GM12878 (cell line): ENCODE results near the gene LENG9. TPM values are rescaled to one million over a fixed set of nuclear protein-coding genes. Genes with fewer than 3 reads are reported as not detected.

Source experiments
- ATAC-seq: fragments of 200-7000 bp; cut with Tn5 transposase; 3 replicates; pipeline ENCODE4 v1.9.1; 2020; ENCODE audit warnings: mild to moderate bottlenecking, moderate library complexity
- BruUV-seq: library from RNA; stranded (reverse); fragments of 400-500 nt; replicated peaks from 2 replicates; lab custom pipeline; 2021; lab: Mats Ljungman, UMichigan
- CTCF ChIA-PET: fragments of 300-600 bp; sonication (Branson Sonifier 250); formaldehyde crosslinking; extraction: SDS; loops from one replicate; lab custom pipeline; 2021; ENCODE audit warnings: inconsistent platforms; lab: Yijun Ruan, JAX
- POLR2A ChIA-PET: fragments of 350-600 bp; formaldehyde crosslinking; extraction: SDS; loops from one replicate; lab custom pipeline; 2021; ENCODE audit warnings: inconsistent platforms; lab: Charles Lee
- RAD21 ChIA-PET: fragments of 300-600 bp; sonication (Branson Sonifier 250); formaldehyde crosslinking; loops from one replicate; lab custom pipeline; 2023; ENCODE audit warnings: antibody characterized with exemption; ENCODE audit not compliant: unreplicated experiment; lab: Charles Lee
- SMC1A ChIA-PET: fragments of 300-600 bp; sonication (Branson Sonifier 250); formaldehyde crosslinking; loops from one replicate; lab custom pipeline; 2023; ENCODE audit not compliant: unreplicated experiment, uncharacterized antibody; lab: Charles Lee
- DNase-seq: peaks from one replicate; pipeline ENCODE4 v3.0.0-alpha.2; 2011; ENCODE audit warnings: low read depth, low spot score
- FAIRE-seq: peaks from 3 replicates; lab custom pipeline; 2011; peaks lifted over from hg19 to GRCh38; lab: Jason Lieb, UNC
- H2AFZ ChIP-seq: 2 replicates; pipeline ENCODE4 v1.6.0; 2011; ENCODE audit warnings: low read depth, low read length, control low read depth; ENCODE audit not compliant: control insufficient read depth
- H3K27ac ChIP-seq: 2 replicates; pipeline ENCODE4 v1.5.1; 2011; ENCODE audit warnings: control low read depth; ENCODE audit not compliant: control insufficient read depth, insufficient read depth
- H3K27me3 ChIP-seq, 2 experiments: replicated peaks in 1 of 2; 2 replicates each; pipeline versions ENCODE4 v1.6.0 to v1.6.1; 2011; ENCODE audit warnings: low read length in 1 of 2; ENCODE audit not compliant: control insufficient read depth in 2 of 2, insufficient read depth in 2 of 2
- H3K36me3 ChIP-seq, 2 experiments: 2 replicates each; pipeline ENCODE4 v1.5.1; 2011; ENCODE audit warnings: low read length in 1 of 2; ENCODE audit not compliant: control insufficient read depth in 2 of 2, insufficient read depth in 2 of 2
- H3K4me1 ChIP-seq: 2 replicates; pipeline ENCODE4 v1.6.1; 2011; ENCODE audit warnings: mild to moderate bottlenecking, low read length, moderate library complexity, mixed read lengths; ENCODE audit not compliant: control insufficient read depth, insufficient read depth
- H3K4me2 ChIP-seq: 2 replicates; pipeline ENCODE4 v1.6.0; 2011; ENCODE audit warnings: control low read depth; ENCODE audit not compliant: control insufficient read depth, insufficient read depth
- H3K4me3 ChIP-seq: fragments of 200-600 bp; sonication (generic); 2 replicates; pipeline ENCODE4 v1.5.1; 2016
- H3K79me2 ChIP-seq: 2 replicates; pipeline ENCODE4 v1.6.0; 2011; ENCODE audit warnings: low read length; ENCODE audit not compliant: control insufficient read depth, insufficient read depth
- H3K9ac ChIP-seq: 2 replicates; pipeline ENCODE4 v1.8.0; 2011; ENCODE audit warnings: low read length, control low read depth, mixed read lengths; ENCODE audit not compliant: control insufficient read depth, insufficient read depth
- H3K9me3 ChIP-seq: replicated peaks from 3 replicates; pipeline ENCODE4 v1.5.1; 2011; ENCODE audit warnings: mild to moderate bottlenecking, low read length; ENCODE audit not compliant: control insufficient read depth, insufficient read depth
- H4K20me1 ChIP-seq: 2 replicates; pipeline ENCODE4 v1.6.0; 2011; ENCODE audit not compliant: control insufficient read depth, insufficient read depth
- E2F8 ChIP-seq: fragments of 450-650 bp; IDR thresholded peaks from 2 replicates; pipeline ENCODE4 v1.6.1; 2018; ENCODE audit warnings: mild to moderate bottlenecking, low read depth, moderate library complexity; ENCODE audit not compliant: partially characterized antibody
- HSF1 ChIP-seq: fragments of 150-350 bp; IDR thresholded peaks from 2 replicates; pipeline ENCODE4 v1.6.1; 2014; ENCODE audit warnings: mild to moderate bottlenecking, low read depth, low read length
- MYC ChIP-seq: IDR thresholded peaks from 2 replicates; pipeline ENCODE4 v1.6.1; 2011; ENCODE audit warnings: mild to moderate bottlenecking, low read length, moderate library complexity, inconsistent platforms; ENCODE audit not compliant: insufficient read depth, insufficient replicate concordance, insufficient read length, severe bottlenecking
- NR2C1 ChIP-seq: fragments of 450-650 bp; IDR thresholded peaks from 2 replicates; pipeline ENCODE4 v1.6.1; 2017; ENCODE audit warnings: antibody characterized with exemption, mild to moderate bottlenecking, moderate library complexity
- ZNF207 ChIP-seq: fragments of 450-650 bp; IDR thresholded peaks from 2 replicates; pipeline ENCODE4 v1.6.1; 2014; ENCODE audit warnings: antibody characterized with exemption, mild to moderate bottlenecking, borderline replicate concordance
- ZNF384 ChIP-seq: IDR thresholded peaks from 2 replicates; pipeline ENCODE4 v1.6.1; 2012; ENCODE audit warnings: low read depth, mild to moderate bottlenecking, low read length, improper control_type of control experiment, borderline replicate concordance
- WGBS: methylation state at CpG from one replicate; pipeline ENCODE4 v1.1.6; 2016; ENCODE audit warnings: low lambda C conversion rate; ENCODE audit not compliant: insufficient replicate concordance, insufficient coverage; ENCODE audit errors: missing lambda C conversion rate; 5-methylcytosine and 5-hydroxymethylcytosine counted together
- in situ Hi-C: fragments of 300-500 bp; cut with MboI; formaldehyde crosslinking; loops from 9 replicates; pipeline ENCODE4 v1.14.3; 2018; ENCODE audit warnings: mixed read lengths
- intact Hi-C: fragments of 100-400 bp; cut with micrococcal nuclease; formaldehyde crosslinking; loops from one replicate; pipeline ENCODE4 v1.14.2; 2022; ENCODE audit not compliant: unreplicated experiment
- polyA plus RNA-seq, 11 experiments: library from polyadenylated mRNA; depleted of rRNA in 4 of 11; unstranded in 6 of 11; stranded (reverse) in 5 of 11; fragments of >200 nt; fragmentation: Nextera tagmentation in 4 of 11; fragmentation: Illumina TruSeq in 1 of 11; extraction: Ambion mirVana in 4 of 11; extraction: Trizol in 1 of 11; gene quantifications; 1 replicate in 1 of 11; 2 replicates in 10 of 11; pipeline versions ENCODE4 v1.2.1 to v1.2.3, GENCODE V29; 2011 to 2016; ENCODE audit warnings: inconsistent platforms in 2 of 11, missing spikeins in 2 of 11, low read depth in 1 of 11
- total RNA-seq, 4 experiments: library from RNA; depleted of rRNA in 3 of 4; stranded (reverse); fragments of >200 nt in 3 of 4; fragmentation: Illumina TruSeq in 1 of 4; extraction: Trizol in 1 of 4; gene quantifications; 2 replicates each; pipeline versions ENCODE4 v1.2.1 to v1.2.3, GENCODE V29; 2013 to 2021

Gene LENG9
- total and polyA plus RNA-seq, 10 of the 15 experiments (the other 5 are each of a cell fraction or from before 2014, with no cell fraction given) = 0.09 to 2.9 (median 0.76) TPM; not detected in 1

GRCh38 chr19:54477650-54478049 lies 14.1 kb upstream of the LENG9 start:
- Histone ChIP-seq H3K9ac (no peak overlapping the region), H3K27ac (no peak overlapping the region), H3K79me2 (no peaks in the 10 kb centered on the region), H3K36me3 (no peaks in the 10 kb centered on the region), H3K4me1 (peaks cover 7% of the 10 kb centered on the region; the same call in 1 of the 2 replicates), H2AFZ (no peak overlapping the region), H3K9me3 (no peaks in the 10 kb centered on the region), H3K27me3 (no peaks in the 10 kb centered on the region), H3K4me3 (no peak overlapping the region), H4K20me1 (no peaks in the 10 kb centered on the region), H3K4me2 (no peak overlapping the region)
- DNase-seq (no peak), FAIRE-seq (no peak), ATAC-seq (no peak)
- WGBS = 67% methylated on average over 3 of the region's 3 CpGs
- POLR2A ChIA-PET = no interaction called here
- in situ Hi-C loops = loop anchor here (5.0 to 10.0 kb wide), 3 partner anchors 175 to 447 kb away; no protein-coding TSS in a partner anchor
- RAD21 ChIA-PET = interaction anchor here (5.5 to 6.5 kb wide), 2 partner anchors 175 to 196 kb away, joined by 43 to 59 read pairs; no protein-coding TSS in a partner anchor
- SMC1A ChIA-PET = interaction anchor here (1.2 to 7.3 kb wide), 3 partner anchors 142 to 196 kb away, joined by 4 to 118 read pairs (median 70); no protein-coding TSS in a partner anchor
- intact Hi-C loops = loop anchor here (10.0 kb wide), 1 partner anchor 437 kb away; no protein-coding TSS in a partner anchor
- no peak for TF ChIP-seq ZNF384
- no peak for TF ChIP-seq HSF1
- no peak for TF ChIP-seq MYC
- no peak for TF ChIP-seq ZNF207
- TF ChIP-seq E2F8 = no peak
- no peak for TF ChIP-seq NR2C1
- CTCF ChIA-PET = interaction anchor here (0.6 to 8.5 kb wide), 13 partner anchors 12 to 831 kb away, joined by 3 to 236 read pairs (median 4); partner anchors contain the start of genes LENG8 and LENG9
- no TSS peak for BruUV-seq
